BLaER1 treated with 17β-estradiol and CSF1 and Interleukin-3, amounts not matched to agents 10 nM and 100 nM (cell line): ENCODE measurements around the gene VEGFB.

Experiments
- H3K27ac ChIP-seq, 11 experiments: shearing (Covaris generic); formaldehyde crosslinking; 2 replicates each; pipeline ENCODE4 v1.8.1; 2022
- H3K27me3 ChIP-seq, 11 experiments: shearing (Covaris generic); formaldehyde crosslinking; 2 replicates each; pipeline ENCODE4 v1.8.1; 2022
- H3K36me3 ChIP-seq, 11 experiments: shearing (Covaris generic); formaldehyde crosslinking; 2 replicates each; pipeline ENCODE4 v1.8.1; 2022
- H3K4me1 ChIP-seq, 10 experiments: shearing (Covaris generic); formaldehyde crosslinking; 2 replicates each; pipeline ENCODE4 v1.8.1; 2022
- H3K4me2 ChIP-seq, 11 experiments: shearing (Covaris generic); formaldehyde crosslinking; 2 replicates each; pipeline ENCODE4 v1.8.1; 2022
- H3K4me3 ChIP-seq, 10 experiments: shearing (Covaris generic); formaldehyde crosslinking; 2 replicates each; pipeline ENCODE4 v1.8.1; 2022
- H3K9ac ChIP-seq, 11 experiments: shearing (Covaris generic); formaldehyde crosslinking; 2 replicates each; pipeline ENCODE4 v1.8.1; 2022
- H3K9me3 ChIP-seq, 11 experiments: shearing (Covaris generic); formaldehyde crosslinking; replicated peaks in 1 of 11; 2 replicates each; pipeline ENCODE4 v1.8.1; 2022
- H4K20me1 ChIP-seq, 11 experiments: shearing (Covaris generic); formaldehyde crosslinking; 2 replicates each; pipeline ENCODE4 v1.8.1; 2022
- Cebpa-rat ChIP-seq, 11 experiments: shearing (Covaris generic); IDR thresholded peaks; 2 replicates each; pipeline ENCODE4 v1.8.1; 2022

VEGFB gene

DNA sequence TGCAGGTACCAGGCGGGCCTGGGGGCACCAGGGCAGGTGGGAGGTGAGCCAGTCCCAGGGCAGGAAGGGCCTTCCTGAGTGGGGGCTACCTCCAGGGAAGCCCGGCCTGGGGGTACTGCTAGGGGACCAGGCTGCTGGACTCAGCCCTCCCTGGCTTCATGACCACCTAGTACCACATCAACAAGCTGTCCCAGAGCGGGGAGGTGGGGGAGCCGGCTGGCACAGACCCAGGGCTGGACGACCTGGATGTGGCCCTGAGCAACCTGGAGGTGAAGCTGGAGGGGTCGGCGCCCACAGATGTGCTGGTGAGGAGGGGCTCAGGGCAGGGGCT lies 15.1 kb upstream of the VEGFB start:
- TF ChIP-seq Cebpa-rat (IDR thresholded peaks at IDR 0.05): no peak
- Histone ChIP-seq H3K9ac (peak overlapping the region in 9 of 11 experiments; percentile 11 to 65 (median 41); a peak in 14 of 22 replicates), H4K20me1 (peaks cover 4 to 97% (median 61%) of the 10 kb centered on the region in 11 experiments; a peak in 21 of 22 replicates), H3K27me3 (no peaks in the 10 kb centered on the region), H3K4me3 (no peak overlapping the region), H3K4me2 (peak overlapping the region in 2 of 11 experiments; percentile 14 to 25; a peak in 3 of 22 replicates), H3K36me3 (peaks cover 80 to 98% (median 92%) of the 10 kb centered on the region in 11 experiments), H3K9me3 (no peaks in the 10 kb centered on the region), H3K4me1 (peaks cover 52 to 99% (median 65%) of the 10 kb centered on the region in 10 experiments), H3K27ac (peak overlapping the region in 8 of 11 experiments; percentile 8 to 48 (median 28); a peak in 13 of 22 replicates)

DNA sequence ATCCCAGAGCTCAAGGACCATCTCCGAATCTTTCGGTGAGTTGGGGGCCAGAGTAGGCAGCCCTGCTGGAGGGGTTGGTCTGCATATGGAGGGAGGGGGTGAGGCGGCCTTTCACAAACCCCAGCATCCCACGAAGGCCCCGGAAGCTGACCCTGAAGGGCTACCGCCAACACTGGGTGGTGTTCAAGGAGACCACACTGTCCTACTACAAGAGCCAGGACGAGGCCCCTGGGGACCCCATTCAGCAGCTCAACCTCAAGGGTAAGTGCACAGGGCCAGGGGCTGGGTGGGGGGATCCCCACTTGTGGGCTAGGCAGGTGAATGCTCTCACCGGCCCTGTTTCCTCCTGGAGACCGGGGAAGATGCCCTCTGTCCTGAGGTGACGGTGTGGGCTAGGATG lies 14.6 kb upstream of the VEGFB start:
- Histone ChIP-seq H3K36me3 (peaks cover 81 to 98% (median 91%) of the 10 kb centered on the region in 11 experiments), H3K4me2 (peak overlapping the region in 1 of 11 experiments; percentile 14; a peak in 1 of 22 replicates), H4K20me1 (peaks cover 5 to 97% (median 66%) of the 10 kb centered on the region in 11 experiments; a peak in 21 of 22 replicates), H3K4me3 (no peak overlapping the region), H3K27me3 (no peaks in the 10 kb centered on the region), H3K9me3 (no peaks in the 10 kb centered on the region), H3K4me1 (peaks cover 52 to 99% (median 65%) of the 10 kb centered on the region in 10 experiments), H3K9ac (peak overlapping the region in 8 of 11 experiments; percentile 12 to 65 (median 38); a peak in 11 of 22 replicates), H3K27ac (peak overlapping the region in 4 of 11 experiments; percentile 10 to 48 (median 34); a peak in 6 of 22 replicates)
- no peak for TF ChIP-seq Cebpa-rat (IDR thresholded peaks at IDR 0.05)

DNA sequence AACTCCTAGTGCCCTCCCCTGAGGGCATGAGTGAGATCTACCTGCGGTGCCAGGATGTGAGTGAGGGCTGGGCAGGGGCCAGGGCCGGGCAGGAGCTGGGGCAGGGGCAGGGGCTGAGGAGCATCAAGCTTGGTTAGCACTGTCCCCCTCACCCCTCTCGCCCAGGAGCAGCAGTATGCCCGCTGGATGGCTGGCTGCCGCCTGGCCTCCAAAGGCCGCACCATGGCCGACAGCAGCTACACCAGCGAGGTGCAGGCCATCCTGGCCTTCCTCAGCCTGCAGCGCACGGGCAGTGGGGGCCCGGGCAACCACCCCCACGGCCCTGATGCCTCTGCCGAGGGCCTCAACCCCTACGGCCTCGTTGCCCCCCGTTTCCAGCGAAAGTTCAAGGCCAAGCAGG lies 14.1 kb upstream of the VEGFB start:
- H3K9me3 ChIP-seq: no peaks in the 10 kb centered on the region
- H3K4me1 ChIP-seq: peaks cover 52 to 99% (median 65%) of the 10 kb centered on the region in 10 experiments
- no peak overlapping the region for H3K4me3 ChIP-seq
- H3K27ac ChIP-seq: peak overlapping the region in 2 of 11 experiments; percentile 10 to 18; a peak in 1 of 22 replicates
- H4K20me1 ChIP-seq: peaks cover 10 to 97% (median 71%) of the 10 kb centered on the region in 11 experiments; a peak in 21 of 22 replicates
- H3K36me3 ChIP-seq: peaks cover 83 to 94% (median 89%) of the 10 kb centered on the region in 11 experiments
- peak overlapping the region in 5 of 11 experiments; percentile 3 to 47 (median 39); a peak in 6 of 22 replicates for H3K9ac ChIP-seq
- peak overlapping the region in 3 of 11 experiments; percentile 14 to 19 (median 15); a peak in 2 of 22 replicates for H3K4me2 ChIP-seq
- no peaks in the 10 kb centered on the region for H3K27me3 ChIP-seq
- TF ChIP-seq Cebpa-rat (IDR thresholded peaks at IDR 0.05): no peak

DNA sequence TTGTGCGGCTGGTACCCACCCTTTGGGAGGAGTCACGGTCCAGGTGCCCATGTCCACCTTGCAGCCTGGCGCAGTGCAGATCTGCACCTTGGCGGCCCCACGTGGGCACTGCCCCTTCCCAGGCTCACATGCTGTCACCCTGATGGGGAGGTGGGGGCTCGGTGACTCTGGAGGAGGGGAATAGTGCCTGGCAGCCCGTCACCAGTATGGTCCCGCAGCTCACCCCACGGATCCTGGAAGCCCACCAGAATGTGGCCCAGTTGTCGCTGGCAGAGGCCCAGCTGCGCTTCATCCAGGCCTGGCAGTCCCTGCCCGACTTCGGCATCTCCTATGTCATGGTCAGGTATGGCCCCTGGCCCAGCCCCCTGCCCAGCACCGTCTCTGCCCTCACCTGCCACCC lies 13.6 kb upstream of the VEGFB start:
- peak overlapping the region in 5 of 11 experiments; percentile 13 to 47 (median 30); a peak in 5 of 22 replicates for H3K9ac ChIP-seq
- no peak overlapping the region for H3K4me3 ChIP-seq
- TF ChIP-seq Cebpa-rat (IDR thresholded peaks at IDR 0.05): no peak
- peaks cover 12 to 97% (median 71%) of the 10 kb centered on the region in 11 experiments; a peak in 21 of 22 replicates for H4K20me1 ChIP-seq
- H3K27ac ChIP-seq: peak overlapping the region in 3 of 11 experiments; percentile 18 to 32 (median 29); a peak in 1 of 22 replicates
- no peaks in the 10 kb centered on the region for H3K27me3 ChIP-seq
- H3K9me3 ChIP-seq: no peaks in the 10 kb centered on the region
- H3K4me2 ChIP-seq: peak overlapping the region in 3 of 11 experiments; percentile 14 to 21 (median 15); a peak in 2 of 22 replicates
- peaks cover 52 to 99% (median 65%) of the 10 kb centered on the region in 10 experiments for H3K4me1 ChIP-seq
- peaks cover 81 to 92% (median 85%) of the 10 kb centered on the region in 11 experiments for H3K36me3 ChIP-seq

DNA sequence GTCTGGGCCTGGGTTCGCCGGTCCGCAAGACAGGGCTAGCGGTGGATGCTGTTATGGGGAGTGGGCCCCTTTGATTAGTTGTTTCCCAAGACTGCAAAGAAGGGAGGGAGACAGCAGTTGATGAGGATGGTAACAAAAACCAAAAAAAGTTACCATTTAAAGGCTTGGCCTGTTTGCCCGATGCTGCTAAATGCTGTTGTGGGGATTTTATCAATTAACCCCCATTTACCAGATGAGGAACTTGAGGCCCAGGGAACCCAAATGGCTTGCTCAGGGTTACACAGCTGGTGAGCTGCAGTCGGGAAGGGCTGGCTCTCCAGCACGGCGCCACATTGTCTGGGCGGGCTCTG lies 11.8 kb upstream of the VEGFB start:
- no peak for TF ChIP-seq Cebpa-rat (IDR thresholded peaks at IDR 0.05)
- H3K4me1 ChIP-seq: peaks cover 46 to 91% (median 62%) of the 10 kb centered on the region in 10 experiments
- peak overlapping the region in 6 of 11 experiments; percentile 6 to 100 (median 24); a peak in 8 of 22 replicates for H3K4me2 ChIP-seq
- peaks cover 68 to 77% (median 72%) of the 10 kb centered on the region in 11 experiments for H3K36me3 ChIP-seq
- H3K9me3 ChIP-seq: no peaks in the 10 kb centered on the region
- peak overlapping the region in 5 of 11 experiments; percentile 11 to 90 (median 30); a peak in 3 of 22 replicates for H3K9ac ChIP-seq
- H3K27ac ChIP-seq: peak overlapping the region in 2 of 11 experiments; percentile 11 to 15; a peak in 1 of 22 replicates
- H4K20me1 ChIP-seq: peaks cover 12 to 81% (median 68%) of the 10 kb centered on the region in 11 experiments; a peak in 21 of 22 replicates
- H3K4me3 ChIP-seq: no peak overlapping the region
- no peaks in the 10 kb centered on the region for H3K27me3 ChIP-seq

DNA sequence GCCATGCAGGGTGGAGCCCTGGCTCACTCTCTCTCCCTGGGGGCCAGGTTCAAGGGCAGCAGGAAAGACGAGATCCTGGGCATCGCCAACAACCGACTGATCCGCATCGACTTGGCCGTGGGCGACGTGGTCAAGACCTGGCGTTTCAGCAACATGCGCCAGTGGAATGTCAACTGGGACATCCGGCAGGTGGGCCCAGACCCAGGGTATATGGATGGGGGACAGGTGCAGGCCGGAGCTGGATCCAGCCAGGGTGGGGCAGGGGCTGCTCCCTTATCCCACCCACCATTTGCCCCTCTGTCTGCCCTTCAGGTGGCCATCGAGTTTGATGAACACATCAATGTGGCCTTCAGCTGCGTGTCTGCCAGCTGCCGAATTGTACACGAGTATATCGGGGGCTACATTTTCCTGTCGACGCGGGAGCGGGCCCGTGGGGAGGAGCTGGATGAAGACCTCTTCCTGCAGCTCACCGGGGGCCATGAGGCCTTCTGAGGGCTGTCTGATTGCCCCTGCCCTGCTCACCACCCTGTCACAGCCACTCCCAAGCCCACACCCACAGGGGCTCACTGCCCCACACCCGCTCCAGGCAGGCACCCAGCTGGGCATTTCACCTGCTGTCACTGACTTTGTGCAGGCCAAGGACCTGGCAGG lies 11.3 kb upstream of the VEGFB start:
- Histone ChIP-seq H3K36me3 (peaks cover 63 to 72% (median 67%) of the 10 kb centered on the region in 11 experiments), H3K27me3 (no peaks in the 10 kb centered on the region), H3K4me1 (peaks cover 48 to 91% (median 65%) of the 10 kb centered on the region in 10 experiments), H3K4me3 (no peak overlapping the region), H3K9me3 (no peaks in the 10 kb centered on the region), H4K20me1 (peaks cover 12 to 76% (median 64%) of the 10 kb centered on the region in 11 experiments; a peak in 21 of 22 replicates), H3K4me2 (peak overlapping the region in 9 of 11 experiments; percentile 6 to 100 (median 23); a peak in 12 of 22 replicates), H3K27ac (peak overlapping the region in 6 of 11 experiments; percentile 6 to 95 (median 32); a peak in 8 of 22 replicates), H3K9ac (peak overlapping the region in 9 of 11 experiments; percentile 23 to 90 (median 75); a peak in 12 of 22 replicates)
- TF ChIP-seq Cebpa-rat (IDR thresholded peaks at IDR 0.05): no peak

DNA sequence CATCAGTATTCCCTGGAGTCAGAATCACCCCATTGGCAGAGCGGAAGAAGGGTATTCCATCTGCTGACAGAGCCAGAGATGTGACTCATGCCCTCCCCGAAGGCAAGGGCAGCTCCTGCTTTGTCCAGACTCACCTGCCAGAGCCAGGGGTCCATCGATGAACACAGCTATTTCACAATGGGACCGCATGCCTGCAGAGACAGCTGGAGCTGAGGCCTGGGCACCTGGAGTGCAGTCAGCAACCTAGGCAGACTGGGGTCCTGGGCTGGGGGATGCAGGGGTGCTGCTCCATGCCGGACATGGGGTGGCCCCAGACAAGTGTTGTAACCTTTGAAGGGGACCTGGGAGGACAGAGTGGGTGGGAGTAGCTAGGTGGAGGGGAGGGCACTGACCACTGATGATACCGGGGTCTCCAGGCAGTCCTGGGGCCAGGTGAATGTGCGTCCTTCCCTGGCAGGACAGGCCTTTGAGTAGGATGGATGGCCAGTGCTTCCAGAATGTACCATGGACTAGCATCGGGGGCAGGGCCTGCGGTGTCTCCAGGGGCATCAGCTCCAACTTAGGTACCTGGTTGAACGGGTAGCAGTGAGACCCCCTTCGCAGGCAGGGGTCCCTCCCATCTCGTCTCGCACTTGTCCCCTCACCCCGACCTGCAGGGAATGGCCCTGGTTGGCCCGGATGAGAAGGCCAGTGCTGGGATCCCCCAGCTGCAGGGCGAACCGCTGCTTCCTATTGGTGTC lies 10.1 kb upstream of the VEGFB start:
- H4K20me1 ChIP-seq: peaks cover 10 to 68% (median 53%) of the 10 kb centered on the region in 11 experiments; a peak in 21 of 22 replicates
- H3K9me3 ChIP-seq: no peaks in the 10 kb centered on the region
- no peak for TF ChIP-seq Cebpa-rat (IDR thresholded peaks at IDR 0.05)
- peaks cover 60 to 91% (median 68%) of the 10 kb centered on the region in 10 experiments for H3K4me1 ChIP-seq
- no peaks in the 10 kb centered on the region for H3K27me3 ChIP-seq
- H3K4me3 ChIP-seq: peak overlapping the region in 9 of 10 experiments; percentile 62 to 79 (median 74); a peak in 11 of 20 replicates
- peaks cover 51 to 64% (median 56%) of the 10 kb centered on the region in 11 experiments for H3K36me3 ChIP-seq
- H3K4me2 ChIP-seq: peak overlapping the region; percentile 94 to 100 (median 98)
- peak overlapping the region in 9 of 11 experiments; percentile 15 to 95 (median 90); a peak in 14 of 22 replicates for H3K27ac ChIP-seq
- peak overlapping the region; percentile 6 to 91 (median 83); a peak in 19 of 22 replicates for H3K9ac ChIP-seq

DNA sequence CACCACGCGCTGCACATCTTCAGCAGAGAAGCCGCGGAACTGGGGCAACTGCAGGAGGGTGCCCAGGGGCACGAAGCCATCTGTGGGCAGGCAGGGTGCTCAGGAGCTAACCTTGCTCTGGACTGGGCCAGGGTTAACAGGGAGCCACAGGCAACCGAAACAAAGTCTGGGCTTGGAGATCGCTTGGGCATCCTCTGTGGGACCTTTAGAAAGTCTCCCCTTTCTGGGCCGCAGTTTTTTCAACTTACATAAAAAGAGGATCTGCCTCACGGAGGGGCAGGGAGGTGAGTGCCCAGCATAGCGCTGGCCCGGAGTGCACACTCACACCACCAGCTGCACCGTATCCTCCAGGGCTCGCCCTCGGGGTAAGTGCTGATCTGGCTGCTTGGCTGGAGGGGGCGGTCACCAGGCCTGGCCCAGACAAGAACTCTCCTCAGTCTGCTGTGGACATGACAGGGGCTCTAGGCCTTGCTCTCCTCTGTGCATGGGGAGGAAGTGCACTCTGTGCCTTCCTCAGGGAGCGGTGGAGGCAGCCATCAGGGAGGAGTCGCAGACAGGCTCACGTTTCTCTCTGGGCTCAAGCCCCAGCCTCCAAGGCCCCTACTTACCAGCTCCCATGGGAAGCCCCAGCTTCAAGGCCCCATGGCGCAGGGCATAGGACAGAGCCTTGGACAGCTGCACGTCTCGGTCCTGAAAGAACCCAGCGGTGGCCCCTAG lies 9.3 kb upstream of the VEGFB start:
- peak overlapping the region; percentile 75 to 91 (median 83) for H3K9ac ChIP-seq
- H3K4me1 ChIP-seq: peaks cover 67 to 91% (median 73%) of the 10 kb centered on the region in 10 experiments
- H3K27ac ChIP-seq: peak overlapping the region; percentile 32 to 95 (median 87); a peak in 21 of 22 replicates

More for the DNA sequence above, 9.3 kb upstream of the VEGFB start:
- no peak for TF ChIP-seq Cebpa-rat (IDR thresholded peaks at IDR 0.05)
- H3K4me2 ChIP-seq: peak overlapping the region; percentile 94 to 100 (median 98)
- peak overlapping the region; percentile 62 to 79 (median 72) for H3K4me3 ChIP-seq
- H4K20me1 ChIP-seq: peaks cover 8 to 68% (median 46%) of the 10 kb centered on the region in 11 experiments; a peak in 21 of 22 replicates
- H3K36me3 ChIP-seq: peaks cover 44 to 59% (median 48%) of the 10 kb centered on the region in 11 experiments
- H3K9me3 ChIP-seq: no peaks in the 10 kb centered on the region
- no peaks in the 10 kb centered on the region for H3K27me3 ChIP-seq
